ENCODE results near the gene DENND2A.
"Not testable (repeated sequence)": the region's sequence is repeated elsewhere in the genome, so short reads cannot be mapped to it uniquely, and the experiment has no call there.

The DENND2A gene

DNA sequence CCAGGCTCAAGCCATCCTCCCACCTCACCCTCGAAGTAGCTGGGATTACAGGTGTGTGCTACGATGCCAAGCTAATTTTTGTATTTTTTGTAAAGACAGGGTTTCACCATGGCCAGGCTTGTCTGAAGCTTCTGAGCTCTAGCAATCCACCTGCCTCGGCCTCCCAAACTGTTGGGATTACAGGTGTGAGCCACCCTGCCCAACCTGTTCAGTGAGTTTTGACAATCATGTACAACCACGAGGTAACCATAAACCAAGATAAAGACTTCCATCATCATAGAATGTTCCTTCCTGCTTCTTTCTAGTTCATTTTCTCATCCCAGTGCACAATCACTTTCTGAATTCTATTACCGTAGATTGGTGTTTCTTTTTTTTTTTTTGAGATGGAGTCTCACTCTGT, 130.8 kb downstream of the DENND2A start:
- no peak for TF ChIP-seq CTCF (conservative IDR thresholded peaks at IDR 0.05; ENCODE audit: low read depth, low read length)
- Histone ChIP-seq H4K20me1 (ENCODE audit: insufficient read depth) (no peaks in the 10 kb centered on the region), H3K36me3 (ENCODE audit: insufficient read depth) (no peaks in the 10 kb centered on the region), H3K4me2 (no peak overlapping the region), H3K4me1 (ENCODE audit: low read depth, poor library complexity, severe bottlenecking) (peaks cover 19% of the 10 kb centered on the region), H3K4me3 (IDR thresholded peaks at IDR 0.05; ENCODE audit: insufficient read depth, low read depth, low read length) (no peak overlapping the region), H3K79me2 (ENCODE audit: insufficient read depth, low read depth) (no peaks in the 10 kb centered on the region), H3K27me3 (ENCODE audit: insufficient read depth, low read depth) (no peaks in the 10 kb centered on the region), H3K27ac (no peak overlapping the region), H2AFZ (ENCODE audit: low read depth) (no peak overlapping the region), H3K9ac (no peak overlapping the region)

GRCh38 chr7:140507556-140507955, 133.1 kb downstream of the DENND2A start:
- not testable (repeated sequence) for H3K27me3 ChIP-seq (ENCODE audit: insufficient read depth, low read depth); H4K20me1 ChIP-seq (ENCODE audit: insufficient read depth); H3K4me3 ChIP-seq (IDR thresholded peaks at IDR 0.05; ENCODE audit: insufficient read depth, low read depth, low read length); H3K4me2 ChIP-seq; H3K27ac ChIP-seq; H2AFZ ChIP-seq (ENCODE audit: low read depth); H3K9ac ChIP-seq; H3K79me2 ChIP-seq (ENCODE audit: insufficient read depth, low read depth); H3K36me3 ChIP-seq (ENCODE audit: insufficient read depth)
- peaks cover 15% of the 10 kb centered on the region for H3K4me1 ChIP-seq (ENCODE audit: low read depth, poor library complexity, severe bottlenecking)

DNA sequence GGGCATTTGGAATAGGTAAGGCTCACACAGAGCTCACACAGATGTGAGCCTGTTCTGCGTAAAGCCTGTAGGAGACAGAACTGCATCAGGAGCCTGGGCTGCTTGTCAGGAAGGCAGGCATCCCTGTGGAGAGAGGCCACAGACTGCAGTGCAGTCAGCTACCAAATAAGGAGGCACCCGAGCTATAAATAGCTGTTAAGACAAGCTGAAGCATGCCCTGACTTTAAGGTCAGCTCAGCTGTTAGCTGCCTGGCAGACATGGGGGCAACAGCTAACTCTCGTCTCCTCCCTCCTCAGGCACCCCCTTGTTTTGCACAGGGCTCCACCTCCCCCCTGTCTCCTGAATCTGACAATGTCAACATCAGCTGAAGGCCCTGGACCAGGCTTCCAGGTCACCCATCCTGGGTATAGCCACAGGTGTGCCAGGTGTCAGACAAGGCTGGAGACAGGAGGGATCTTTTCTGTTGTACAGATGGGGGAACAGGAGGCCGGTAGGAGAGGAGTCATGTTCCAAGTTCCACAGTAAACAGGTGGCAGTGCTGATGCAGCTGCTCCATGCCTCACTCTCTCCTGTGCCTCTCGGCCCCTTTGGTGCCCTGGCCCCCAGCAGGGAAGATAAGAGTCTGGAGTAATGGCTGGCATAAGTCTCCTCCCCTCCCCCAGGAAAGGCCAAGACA, 133.7 kb downstream of the DENND2A start:
- Histone ChIP-seq H3K36me3 (ENCODE audit: insufficient read depth) (no peaks in the 10 kb centered on the region), H3K27ac (no peak overlapping the region), H3K79me2 (ENCODE audit: insufficient read depth, low read depth) (no peaks in the 10 kb centered on the region), H3K4me1 (ENCODE audit: low read depth, poor library complexity, severe bottlenecking) (peaks cover 10% of the 10 kb centered on the region), H3K4me2 (no peak overlapping the region; the same call in 1 of the 2 replicates), H4K20me1 (ENCODE audit: insufficient read depth) (no peaks in the 10 kb centered on the region), H3K9ac (no peak overlapping the region), H3K27me3 (ENCODE audit: insufficient read depth, low read depth) (no peaks in the 10 kb centered on the region), H3K4me3 (IDR thresholded peaks at IDR 0.05; ENCODE audit: insufficient read depth, low read depth, low read length) (no peak overlapping the region), H2AFZ (ENCODE audit: low read depth) (no peak overlapping the region)
- no peak for TF ChIP-seq CTCF (conservative IDR thresholded peaks at IDR 0.05; ENCODE audit: low read depth, low read length)

DNA sequence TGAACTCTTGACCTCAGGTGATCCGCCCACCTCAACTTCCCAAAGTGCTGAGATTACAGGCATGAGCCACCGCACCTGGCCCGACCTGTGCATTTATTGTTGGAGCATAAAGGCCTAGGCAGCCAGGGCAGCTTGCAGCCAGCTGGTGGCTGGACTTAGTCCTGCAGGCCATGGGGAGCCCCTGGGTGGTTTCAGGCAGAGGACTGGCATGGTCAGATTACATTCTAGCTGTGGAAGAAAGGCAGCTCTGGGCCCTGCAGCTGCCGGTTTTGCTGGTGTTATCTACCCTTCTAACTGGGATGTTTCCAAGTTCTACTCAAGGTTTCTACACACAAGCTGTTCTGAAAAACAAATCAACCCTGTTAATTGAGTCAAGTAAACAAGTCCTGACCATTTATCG, 138.6 kb downstream of the DENND2A start:
- Histone ChIP-seq H2AFZ (ENCODE audit: low read depth) (no peak overlapping the region), H3K4me2 (no peak overlapping the region), H3K36me3 (ENCODE audit: insufficient read depth) (no peaks in the 10 kb centered on the region), H3K4me1 (ENCODE audit: low read depth, poor library complexity, severe bottlenecking) (peaks cover 5% of the 10 kb centered on the region), H3K27me3 (ENCODE audit: insufficient read depth, low read depth) (no peaks in the 10 kb centered on the region), H4K20me1 (ENCODE audit: insufficient read depth) (no peaks in the 10 kb centered on the region), H3K9ac (no peak overlapping the region), H3K79me2 (ENCODE audit: insufficient read depth, low read depth) (no peaks in the 10 kb centered on the region), H3K27ac (no peak overlapping the region), H3K4me3 (IDR thresholded peaks at IDR 0.05; ENCODE audit: insufficient read depth, low read depth, low read length) (no peak overlapping the region)
- TF ChIP-seq CTCF (conservative IDR thresholded peaks at IDR 0.05; ENCODE audit: low read depth, low read length): no peak

GRCh38 chr7:140497807-140498206, 142.8 kb downstream of the DENND2A start:
- not testable (repeated sequence) for H4K20me1 ChIP-seq (ENCODE audit: insufficient read depth); H3K36me3 ChIP-seq (ENCODE audit: insufficient read depth); H3K27me3 ChIP-seq (ENCODE audit: insufficient read depth, low read depth); H2AFZ ChIP-seq (ENCODE audit: low read depth); H3K79me2 ChIP-seq (ENCODE audit: insufficient read depth, low read depth); H3K9ac ChIP-seq; H3K4me3 ChIP-seq (IDR thresholded peaks at IDR 0.05; ENCODE audit: insufficient read depth, low read depth, low read length); H3K4me1 ChIP-seq (ENCODE audit: low read depth, poor library complexity, severe bottlenecking); H3K27ac ChIP-seq; H3K4me2 ChIP-seq

Data from KMS-11 (cell line).